Activated CD8-positive, alpha-beta T cell treated with anti-CD3 and anti-CD28 coated beads for 36 hours (primary cell): ENCODE data around the gene NUP153. TPM values are rescaled to one million over a fixed set of nuclear protein-coding genes. Genes with fewer than 3 reads are reported as not detected.

ENCODE experiments used
- ATAC-seq: fragments of 200-7000 bp; cut with Tn5 transposase; one replicate; pipeline ENCODE4 v1.10.0; 2021; ENCODE audit warnings: mild to moderate bottlenecking, moderate library complexity
- CTCF ChIA-PET: fragments of 350-600 bp; sonication (Branson Sonifier 250); formaldehyde crosslinking; loops from one replicate; lab custom pipeline; 2021; ENCODE audit warnings: antibody characterized with exemption; lab: Charles Lee
- POLR2A ChIA-PET: fragments of 350-600 bp; sonication (Branson Sonifier 250); formaldehyde crosslinking; loops from one replicate; lab custom pipeline; 2021; ENCODE audit warnings: antibody characterized with exemption; lab: Charles Lee
- DNase-seq: peaks from one replicate; pipeline ENCODE4 v3.0.0-alpha.2; 2020
- H3K27ac Mint-ChIP-seq: one replicate; pipeline ENCODE4 v1.8.0; 2021; ENCODE audit warnings: mild to moderate bottlenecking, mixed read lengths
- H3K27me3 Mint-ChIP-seq: one replicate; pipeline ENCODE4 v1.8.0; 2021; ENCODE audit warnings: mixed read lengths
- H3K36me3 Mint-ChIP-seq: one replicate; pipeline ENCODE4 v1.8.0; 2021; ENCODE audit warnings: low read depth, mixed read lengths
- H3K4me1 Mint-ChIP-seq: one replicate; pipeline ENCODE4 v1.8.0; 2021; ENCODE audit warnings: low read depth, mixed read lengths
- H3K4me3 Mint-ChIP-seq: one replicate; pipeline ENCODE4 v1.8.0; 2021; ENCODE audit warnings: mild to moderate bottlenecking, moderate library complexity, mixed read lengths
- H3K9me3 Mint-ChIP-seq: one replicate; pipeline ENCODE4 v1.8.0; 2021; ENCODE audit warnings: mixed read lengths
- CTCF ChIP-seq: fragments of 200-600 bp; IDR thresholded peaks from one replicate; pipeline ENCODE4 v1.8.0; 2022; ENCODE audit warnings: antibody characterized with exemption, mild to moderate bottlenecking
- intact Hi-C: fragments of 100-400 bp; cut with micrococcal nuclease; formaldehyde crosslinking; loops from one replicate; pipeline ENCODE4 v1.10.0; 2022
- total RNA-seq, 2 experiments: library from RNA; stranded (reverse); gene quantifications; one replicate each; pipeline ENCODE4 v1.2.3, GENCODE V29; 2021

Gene NUP153
- total RNA-seq, 2 experiments from 2014 or later, result 76.4 to 78.2 TPM

GRCh38 chr6:17612048-17612447 lies 94.7 kb downstream of the NUP153 start:
- Mint-ChIP-seq H3K36me3 (peaks cover 25% of the 10 kb centered on the region), H3K27ac (peak overlapping the region; percentile 45), H3K4me3 (no peak overlapping the region), H3K9me3 (no peaks in the 10 kb centered on the region), H3K27me3 (no peaks in the 10 kb centered on the region), H3K4me1 (peaks cover 6% of the 10 kb centered on the region)
- no peak for TF ChIP-seq CTCF
- POLR2A ChIA-PET, result interaction anchor here (0.8 to 1.7 kb wide), 4 partner anchors 11 to 82 kb away, joined by 3 to 6 read pairs (median 4); no protein-coding TSS in a partner anchor
- DNase-seq (no peak), ATAC-seq (no peak)
- CTCF ChIA-PET, result interaction anchor here (1.1 to 1.4 kb wide), 2 partner anchors 9 to 26 kb away, joined by 3 to 4 read pairs; no protein-coding TSS in a partner anchor
- intact Hi-C loops, result no loop called here

- H3K9me3 Mint-ChIP-seq, result no peaks in the 10 kb centered on the region
- H3K27me3 Mint-ChIP-seq, result no peaks in the 10 kb centered on the region
- H3K36me3 Mint-ChIP-seq, result peaks cover 23% of the 10 kb centered on the region
- CTCF ChIA-PET, result interaction anchor here (1.0 to 1.1 kb wide), 3 partner anchors 9 to 194 kb away, joined by 3 to 4 read pairs (median 3); no protein-coding TSS in a partner anchor
- H3K4me3 Mint-ChIP-seq, result no peak overlapping the region
- intact Hi-C loops, result no loop called here
- no peak for DNase-seq
- POLR2A ChIA-PET, result interaction anchor here (1.7 kb wide), 1 partner anchor 10 kb away, joined by 6 read pairs; no protein-coding TSS in a partner anchor
- no peak for TF ChIP-seq CTCF
- peaks cover 6% of the 10 kb centered on the region for H3K4me1 Mint-ChIP-seq
- H3K27ac Mint-ChIP-seq, result no peak overlapping the region
- no peak for ATAC-seq
Measured at GRCh38 chr6:17610835-17611234, 95.9 kb downstream of the NUP153 start.

GRCh38 chr6:17606606-17607005 lies 100.1 kb downstream of the NUP153 start:
- no peak for ATAC-seq
- ChIA-PET POLR2A (interaction anchor here (1.3 kb wide), 1 partner anchor 15 kb away, joined by 5 read pairs; no protein-coding TSS in a partner anchor), CTCF (interaction anchor here (1.0 to 1.7 kb wide), 2 partner anchors 96 to 197 kb away, joined by 3 to 4 read pairs; no protein-coding TSS in a partner anchor)
- H3K27me3 Mint-ChIP-seq, result no peaks in the 10 kb centered on the region
- DNase-seq, result no peak
- peaks cover 21% of the 10 kb centered on the region for H3K4me1 Mint-ChIP-seq
- H3K36me3 Mint-ChIP-seq, result peaks cover 12% of the 10 kb centered on the region
- H3K27ac Mint-ChIP-seq, result peak overlapping the region; percentile 42
- no peaks in the 10 kb centered on the region for H3K9me3 Mint-ChIP-seq
- intact Hi-C loops, result no loop called here
- no peak overlapping the region for H3K4me3 Mint-ChIP-seq
- no peak for TF ChIP-seq CTCF

- H3K9me3 Mint-ChIP-seq, result no peaks in the 10 kb centered on the region
- TF ChIP-seq CTCF, result no peak
- DNase-seq (no peak), ATAC-seq (no peak)
- intact Hi-C loops, result no loop called here
- CTCF ChIA-PET, result interaction anchor here (0.8 to 1.3 kb wide), 5 partner anchors 10 to 213 kb away, joined by 3 to 4 read pairs (median 3); no protein-coding TSS in a partner anchor
- H3K4me1 Mint-ChIP-seq, result peaks cover 26% of the 10 kb centered on the region
- POLR2A ChIA-PET, result interaction anchor here (1.1 kb wide), 1 partner anchor 103 kb away, joined by 3 read pairs; no protein-coding TSS in a partner anchor
- H3K4me3 Mint-ChIP-seq, result no peak overlapping the region
- no peaks in the 10 kb centered on the region for H3K27me3 Mint-ChIP-seq
- peaks cover 12% of the 10 kb centered on the region for H3K36me3 Mint-ChIP-seq
- H3K27ac Mint-ChIP-seq, result no peak overlapping the region
Measured at GRCh38 chr6:17602888-17603287, 103.8 kb downstream of the NUP153 start.

- DNase-seq, result no peak
- intact Hi-C loops, result no loop called here
- Mint-ChIP-seq H3K4me1 (peaks cover 26% of the 10 kb centered on the region), H3K4me3 (peak overlapping the region; percentile 77), H3K27me3 (no peaks in the 10 kb centered on the region), H3K27ac (peak overlapping the region; percentile 82), H3K36me3 (peaks cover 8% of the 10 kb centered on the region), H3K9me3 (no peaks in the 10 kb centered on the region)
- TF ChIP-seq CTCF, result no peak
- ChIA-PET CTCF (interaction anchor here (1.1 to 3.2 kb wide), 7 partner anchors 10 to 199 kb away, joined by 3 to 21 read pairs (median 5); no protein-coding TSS in a partner anchor), POLR2A (interaction anchor here (0.6 to 2.2 kb wide), 8 partner anchors 8 to 446 kb away, joined by 3 to 15 read pairs (median 5); partner anchors contain the start of gene NUP153)
- ATAC-seq, result no peak
Measured at GRCh38 chr6:17601386-17601703, 105.4 kb downstream of the NUP153 start.
